ENCODE results near the gene GALNTL6. TPM values are rescaled to one million over a fixed set of nuclear protein-coding genes. Genes with fewer than 3 reads are reported as not detected.

The GALNTL6 gene
- total RNA-seq, 1 experiment from 2014 or later: not detected

GRCh38 chr4:172489861-172490260, 676.7 kb downstream of the GALNTL6 start:
- no peak for TF ChIP-seq CTCF (conservative IDR thresholded peaks at IDR 0.05)
- Histone ChIP-seq H4K20me1 (ENCODE audit: control insufficient read depth, insufficient read depth, insufficient read length) (no peaks in the 10 kb centered on the region), H3K79me1 (ENCODE audit: insufficient read depth, low read depth, low read length, poor library complexity, severe bottlenecking) (no peaks in the 10 kb centered on the region), H3T11ph (ENCODE audit: low read length) (no peak overlapping the region), H3K23ac (ENCODE audit: insufficient read length, low read depth, low read length) (no peak overlapping the region), H3K27me3 (ENCODE audit: insufficient read depth, low read length) (no peaks in the 10 kb centered on the region), H2AFZ (ENCODE audit: low read length) (no peak overlapping the region), H3K9ac (ENCODE audit: extremely low read depth, insufficient read length, low read length) (no peak overlapping the region), H4K5ac (ENCODE audit: insufficient read length, low read depth, low read length) (no peak overlapping the region), H2BK12ac (ENCODE audit: insufficient read length, low read depth, low read length) (no peak overlapping the region), H4K91ac (ENCODE audit: insufficient read length, low read depth, low read length) (no peak overlapping the region), H2AK5ac (ENCODE audit: insufficient read length, low read length) (no peak overlapping the region), H2BK20ac (ENCODE audit: low read depth, low read length, poor library complexity, severe bottlenecking) (no peak overlapping the region), H3K14ac (ENCODE audit: insufficient read depth, low read length) (no peak overlapping the region), H3K4me2 (ENCODE audit: insufficient read depth, insufficient read length, low read length) (no peak overlapping the region), H3K4me1 (ENCODE audit: insufficient read depth, low read length) (peaks cover 3% of the 10 kb centered on the region; the same call in 1 of the 2 replicates), H3K4ac (ENCODE audit: low read depth, low read length) (no peak overlapping the region), H3K56ac (ENCODE audit: insufficient read length, low read depth, low read length) (no peak overlapping the region), H2BK15ac (ENCODE audit: low read depth, low read length) (no peak overlapping the region), H2BK120ac (ENCODE audit: low read depth, low read length, poor library complexity, severe bottlenecking) (no peak overlapping the region), H3K23me2 (ENCODE audit: insufficient read length, low read depth, low read length, poor library complexity, severe bottlenecking) (no peaks in the 10 kb centered on the region), H3K9me3 (ENCODE audit: control insufficient read depth, low read depth, low read length) (no peaks in the 10 kb centered on the region), H3K18ac (ENCODE audit: insufficient read length, low read depth, low read length) (no peak overlapping the region), H3K27ac (ENCODE audit: insufficient read length, low read depth, low read length) (no peak overlapping the region), H2BK5ac (ENCODE audit: insufficient read length, low read length) (no peak overlapping the region), H3K79me2 (ENCODE audit: insufficient read depth, low read length) (no peaks in the 10 kb centered on the region), H4K8ac (replicated peaks; ENCODE audit: insufficient read length, low read depth, low read length) (no peak overlapping the region)
- Mint-ChIP-seq H3K27me3 (ENCODE audit: low read depth) (no peaks in the 10 kb centered on the region), H3K36me3 (ENCODE audit: insufficient read depth in 1 of 3, low read depth in 3 of 3) (no peaks in the 10 kb centered on the region), H3K27ac (no peak overlapping the region), H3K4me3 (no peak overlapping the region), H3K9me3 (no peaks in the 10 kb centered on the region; a peak in 1 of 5 replicates), H3K4me1 (peaks cover 13 to 14% of the 10 kb centered on the region in 2 experiments)
- DNase-seq: no peak
